Suprapubic skin (tissue), 4 donors: ENCODE measurements around the gene TRAF3IP1.

Source experiments
- CTCF ChIP-seq, 2 donors: fragments of 200-600 bp in 1 of 2; fragments of 450-650 bp in 1 of 2; sonication (generic) in 1 of 2; IDR thresholded peaks; one replicate each; pipeline ENCODE4 v1.5.1; 2016 to 2019; ENCODE audit warnings: antibody characterized with exemption in 2 of 2, mild to moderate bottlenecking in 1 of 2, moderate library complexity in 1 of 2
- EP300 ChIP-seq: sonication (generic); formaldehyde crosslinking; IDR thresholded peaks from one replicate; pipeline ENCODE4 v1.6.1; 2017; ENCODE audit warnings: antibody characterized with exemption
- POLR2A ChIP-seq, 2 donors: fragments of 450-650 bp; IDR thresholded peaks; one replicate each; pipeline ENCODE4 v1.6.1; 2017; ENCODE audit warnings: antibody characterized with exemption in 2 of 2, mild to moderate bottlenecking in 2 of 2, moderate library complexity in 2 of 2
- POLR2AphosphoS5 ChIP-seq, 3 donors: sonication (generic); formaldehyde crosslinking; IDR thresholded peaks; one replicate each; pipeline ENCODE4 v1.6.1; 2017; ENCODE audit warnings: antibody characterized with exemption in 3 of 3

- TF ChIP-seq CTCF (IDR thresholded peaks at IDR 0.05), result no peak
- no peak for TF ChIP-seq EP300
- no peak for TF ChIP-seq POLR2A (IDR thresholded peaks at IDR 0.05)
- TF ChIP-seq POLR2AphosphoS5 (IDR thresholded peaks at IDR 0.05), result no peak
Measured at GRCh38 chr2:238313289-238313990, 6.9 kb upstream of the TRAF3IP1 start.
